Left cardiac atrium (tissue), 4 donors: Measurements from ENCODE around the gene PACSIN2. TPM values are rescaled to one million over a fixed set of nuclear protein-coding genes. Genes with fewer than 3 reads are reported as not detected.

Experiments
- ATAC-seq, 2 donors: fragments of 200-7000 bp; cut with Tn5 transposase; one replicate each; pipeline ENCODE4 v1.9.1; 2020; ENCODE audit warnings: mild to moderate bottlenecking in 2 of 2, moderate library complexity in 2 of 2
- DNase-seq: peaks from one replicate; pipeline ENCODE4 v3.0.0-alpha.2; 2020
- intact Hi-C, 2 donors: fragments of 100-400 bp; cut with DNase I; formaldehyde crosslinking; loops; one replicate each; pipeline versions ENCODE4 v1.14.1 to v1.15.1; 2022 to 2023
- total RNA-seq, 2 donors: library from RNA; stranded (reverse); fragmentation: NEBNext Ultra II Directional; extraction: Animal tissue kit (Norgen Biotek cat#: 25700); gene quantifications; one replicate each; pipeline ENCODE4 v1.2.1, GENCODE V29; 2021
- donor health status: DM: no; HTN: yes; CAD: no.
- donor health status: DM: no; HTN: yes; CAD: no; lungs with severe emphysema.
- donor health status: DM: yes; HTN: yes; CAD: no.
- donor health status: Dilated cardiomyopathy.

The PACSIN2 gene
- total RNA-seq, 2 donors from 2014 or later, result 55.8 to 62.9 TPM

DNA sequence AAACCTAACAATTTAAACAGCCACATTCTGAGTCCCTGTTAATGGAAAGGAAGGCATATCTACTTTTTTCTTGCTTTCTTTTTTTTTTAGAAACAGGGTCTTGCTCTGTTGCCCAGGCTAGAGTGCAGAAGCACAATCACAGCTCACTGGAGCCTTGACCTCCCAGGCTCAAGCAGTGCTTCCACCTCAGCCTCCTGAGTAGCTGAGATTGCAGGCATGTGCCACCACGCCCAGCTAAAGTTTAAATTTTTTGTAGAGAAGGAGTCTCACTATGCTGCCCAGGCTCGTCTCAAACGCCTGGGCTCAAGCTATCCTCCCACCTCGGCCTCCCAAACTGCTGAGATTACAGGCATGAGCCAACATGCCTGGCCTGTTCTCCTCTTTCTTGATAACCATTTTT, 183.2 kb downstream of the PACSIN2 start:
- ATAC-seq, result no peak
- DNase-seq, result no peak
- intact Hi-C loops, result no loop called here

DNA sequence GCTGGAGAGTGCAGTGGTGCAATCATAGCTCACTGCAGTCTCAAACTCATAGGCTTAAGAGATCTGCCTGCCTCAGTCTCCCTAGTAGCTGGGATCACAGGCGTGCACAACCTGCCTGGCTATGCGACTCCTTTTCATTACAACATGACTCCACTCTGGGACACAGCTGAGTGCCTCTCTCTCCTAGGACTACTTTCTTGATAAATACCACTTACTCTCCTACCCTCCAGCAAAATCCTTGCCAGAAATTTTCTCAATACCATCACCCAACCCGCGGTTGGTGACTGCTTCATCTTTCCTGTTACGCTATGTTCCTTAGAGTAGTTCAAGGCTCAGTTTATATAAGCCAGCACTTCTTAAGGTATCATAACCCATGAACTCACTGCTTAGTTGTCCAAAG, 184.8 kb downstream of the PACSIN2 start:
- intact Hi-C loops, result no loop called here
- DNase-seq (no peak), ATAC-seq (no peak)

DNA sequence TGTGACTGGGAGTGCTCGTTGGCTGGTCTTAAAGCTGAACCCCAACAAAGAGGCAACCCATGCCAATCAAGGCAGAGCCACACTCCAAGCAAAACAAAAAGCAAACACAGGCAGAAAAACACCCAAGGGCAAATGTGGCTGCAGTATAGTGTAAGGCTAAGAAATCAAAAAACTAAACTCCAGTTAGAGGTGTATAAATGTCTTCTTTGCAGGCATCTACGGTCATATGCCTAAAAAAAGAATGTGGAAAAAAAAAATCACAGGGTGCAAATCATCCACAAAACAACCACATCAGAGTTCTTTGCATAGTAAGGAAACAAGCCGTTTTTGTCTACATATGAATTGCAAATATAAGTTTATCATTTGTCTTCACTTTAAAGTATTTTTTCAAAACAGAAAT, 185.6 kb downstream of the PACSIN2 start:
- no peak for ATAC-seq
- intact Hi-C loops, result no loop called here
- DNase-seq, result no peak

DNA sequence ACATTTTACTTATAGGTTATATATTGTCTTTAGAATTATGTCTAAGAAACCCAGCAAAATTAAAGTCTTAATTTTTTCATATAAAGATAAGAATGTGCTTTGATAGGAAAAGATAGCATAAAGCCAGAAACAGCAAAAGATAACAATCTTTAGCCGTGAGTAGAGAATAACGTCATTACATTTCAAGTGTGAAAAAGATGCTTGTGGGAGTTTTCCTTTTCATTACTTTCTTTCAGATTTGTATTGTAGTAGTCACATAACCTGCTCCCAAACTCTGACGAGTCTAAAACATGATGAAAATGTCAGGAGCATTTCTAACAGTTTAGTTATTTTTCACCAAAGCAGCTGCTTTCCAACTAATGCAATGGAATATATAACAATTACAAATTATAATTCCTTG, 189.2 kb downstream of the PACSIN2 start:
- intact Hi-C loops, result no loop called here
- DNase-seq (no peak), ATAC-seq (no peak)

DNA sequence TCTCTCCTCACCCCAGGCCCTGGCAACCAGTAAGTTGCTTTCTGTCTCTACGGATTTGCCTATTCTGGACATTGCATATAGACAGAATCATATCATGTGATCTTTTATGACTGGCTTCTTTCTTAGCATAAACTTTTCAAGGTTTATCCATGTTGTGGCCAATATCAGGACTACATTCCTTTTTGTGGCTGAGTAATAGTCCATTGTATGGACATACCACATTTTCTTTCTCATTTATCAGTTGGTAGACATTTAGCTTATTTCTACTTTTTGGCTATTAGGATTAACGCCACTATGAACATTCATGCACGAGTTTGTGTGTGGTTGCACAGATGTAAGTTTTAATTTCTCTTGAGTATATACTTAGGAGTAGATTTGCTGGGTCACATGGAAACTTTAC, 193.6 kb downstream of the PACSIN2 start:
- ATAC-seq, result no peak
- intact Hi-C loops, result loop anchor here in 1 of 2 donors (2.0 to 5.0 kb wide), 2 partner anchors 39 to 161 kb away; no protein-coding TSS in a partner anchor
- no peak for DNase-seq

DNA sequence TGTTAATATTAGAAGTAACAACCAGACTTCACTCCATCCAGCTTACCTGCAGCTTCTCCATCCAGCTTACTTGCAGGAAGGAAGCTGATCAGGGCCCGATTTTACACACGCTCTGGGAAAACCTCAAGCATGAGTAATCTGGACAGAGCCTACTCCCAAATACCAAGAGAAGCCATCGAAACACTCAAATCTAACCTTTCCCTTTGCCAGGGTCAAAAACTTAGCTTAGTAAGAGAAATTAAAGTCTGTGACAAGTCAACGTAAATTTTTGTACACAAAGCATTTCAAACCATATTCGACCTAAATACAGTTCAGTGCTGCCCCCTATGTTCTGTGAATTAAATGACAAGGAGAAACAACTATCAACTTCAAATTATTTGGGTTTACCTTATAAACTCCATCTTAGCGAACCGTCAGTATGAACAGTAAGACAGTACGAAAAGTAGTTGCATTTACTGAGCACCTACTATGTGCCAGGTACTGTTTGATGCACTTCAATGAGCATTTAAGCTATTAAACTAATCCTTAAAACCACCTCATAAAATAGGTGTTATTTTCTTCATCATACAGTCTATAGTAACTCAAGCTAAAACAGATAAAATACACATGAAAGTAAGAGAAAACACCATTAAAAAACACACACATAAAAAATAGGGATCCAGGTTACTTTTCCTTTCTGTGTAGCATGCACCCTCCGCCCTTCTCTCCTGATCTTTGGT, 194.7 kb downstream of the PACSIN2 start:
- no peak for DNase-seq
- no peak for ATAC-seq
- intact Hi-C loops, result loop anchor here in 1 of 2 donors (2.0 to 5.0 kb wide), 2 partner anchors 38 to 159 kb away; no protein-coding TSS in a partner anchor

Other genes starting within 250 kb of the PACSIN2 start
- 10 to 100 TPM; 21.2 to 39.8 TPM for gene ARFGAP3, start 157.9 kb downstream of the PACSIN2 start, total RNA-seq
- 1 to 10 TPM; 4.2 to 5.7 TPM for gene TTLL1, start 74.2 kb upstream of the PACSIN2 start, total RNA-seq
- gene BIK, start 95.6 kb upstream of the PACSIN2 start, total RNA-seq, result not detected
- gene MCAT, start 128.2 kb upstream of the PACSIN2 start, total RNA-seq, result 10 to 100 TPM; 10.4 to 12.7 TPM
- gene TSPO, start 136.4 kb upstream of the PACSIN2 start, total RNA-seq, result 100 to 1,000 TPM in 1 of 2 donors, 10 to 100 TPM in 1; 96.2 to 147 TPM
- 10 to 100 TPM in 1 of 2 donors, 1 to 10 TPM in 1; 9.3 to 10.3 TPM for gene TTLL12, start 172.0 kb upstream of the PACSIN2 start, total RNA-seq